Epithelial cell of esophagus (primary cell): Measurements from ENCODE around the gene B9D1.

Experiments used
- DNase-seq: peaks from one replicate; pipeline ENCODE4 v3.0.0; 2010; ENCODE audit warnings: low read depth
- H3K4me3 ChIP-seq: 2 replicates; pipeline ENCODE4 v1.5.1; 2011; ENCODE audit warnings: mild to moderate bottlenecking, low read length, control low read depth
- TF ChIP-seq, protein P1 (sequence below): IDR thresholded peaks from 2 replicates; pipeline ENCODE4 v1.5.1; 2011; ENCODE audit warnings: low read depth, mild to moderate bottlenecking, low read length, control low read depth, inconsistent platforms; ENCODE audit not compliant: insufficient read depth; ENCODE audit errors: missing control alignments

The B9D1 gene

GRCh38 chr17:19298569-19299213, 63.8 kb downstream of the B9D1 start:
- H3K4me3 ChIP-seq = no peak overlapping the region

DNA sequence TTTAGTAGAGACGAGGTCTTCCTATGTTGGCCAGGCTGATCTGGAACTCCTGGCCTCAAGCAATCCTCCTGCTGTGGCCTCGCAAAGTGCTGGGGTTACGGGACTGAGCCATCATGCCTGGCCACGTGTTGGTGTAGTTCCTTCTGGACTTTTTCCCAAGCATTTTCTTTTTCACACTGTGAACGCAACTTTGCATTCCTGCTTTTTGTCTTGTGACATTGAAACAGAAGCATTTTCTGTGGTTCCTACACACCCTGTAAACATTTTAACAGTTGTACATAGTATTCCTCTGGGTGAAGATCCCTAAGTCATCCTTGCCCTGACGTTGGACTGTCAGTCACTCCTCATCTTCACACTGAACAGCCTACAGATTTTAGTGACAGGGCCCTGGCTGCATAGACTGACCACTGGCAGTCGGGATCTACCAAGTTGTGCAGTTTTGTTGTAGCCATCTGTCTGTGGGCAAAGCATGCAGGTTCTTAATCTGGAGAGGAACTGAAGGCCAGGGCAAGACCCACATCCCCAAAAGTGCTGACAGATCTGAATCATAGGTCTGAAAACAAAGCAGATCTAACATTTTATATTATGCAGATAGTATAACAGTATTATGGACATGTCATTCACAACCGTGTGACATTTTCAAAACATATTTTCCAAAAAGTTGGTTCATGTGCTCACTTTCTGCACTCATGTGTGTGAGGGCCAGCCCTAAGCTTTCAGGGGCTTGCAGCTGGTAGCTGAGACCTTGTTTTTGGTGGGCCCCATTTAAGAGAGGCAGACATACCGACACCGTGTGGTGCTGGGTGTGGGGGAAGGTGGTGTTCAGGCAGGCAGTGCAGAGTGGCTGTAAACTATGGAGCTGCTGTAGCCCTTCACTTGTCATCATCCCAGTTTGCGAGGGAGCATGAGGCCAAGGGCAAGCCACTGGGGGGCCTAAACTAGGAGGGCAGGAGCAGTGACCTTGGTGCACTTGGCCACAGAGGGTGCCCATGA, 65.4 kb downstream of the B9D1 start:
- H3K4me3 ChIP-seq = no peak overlapping the region
- DNase-seq = no peak
- TF ChIP-seq, protein P1, sequence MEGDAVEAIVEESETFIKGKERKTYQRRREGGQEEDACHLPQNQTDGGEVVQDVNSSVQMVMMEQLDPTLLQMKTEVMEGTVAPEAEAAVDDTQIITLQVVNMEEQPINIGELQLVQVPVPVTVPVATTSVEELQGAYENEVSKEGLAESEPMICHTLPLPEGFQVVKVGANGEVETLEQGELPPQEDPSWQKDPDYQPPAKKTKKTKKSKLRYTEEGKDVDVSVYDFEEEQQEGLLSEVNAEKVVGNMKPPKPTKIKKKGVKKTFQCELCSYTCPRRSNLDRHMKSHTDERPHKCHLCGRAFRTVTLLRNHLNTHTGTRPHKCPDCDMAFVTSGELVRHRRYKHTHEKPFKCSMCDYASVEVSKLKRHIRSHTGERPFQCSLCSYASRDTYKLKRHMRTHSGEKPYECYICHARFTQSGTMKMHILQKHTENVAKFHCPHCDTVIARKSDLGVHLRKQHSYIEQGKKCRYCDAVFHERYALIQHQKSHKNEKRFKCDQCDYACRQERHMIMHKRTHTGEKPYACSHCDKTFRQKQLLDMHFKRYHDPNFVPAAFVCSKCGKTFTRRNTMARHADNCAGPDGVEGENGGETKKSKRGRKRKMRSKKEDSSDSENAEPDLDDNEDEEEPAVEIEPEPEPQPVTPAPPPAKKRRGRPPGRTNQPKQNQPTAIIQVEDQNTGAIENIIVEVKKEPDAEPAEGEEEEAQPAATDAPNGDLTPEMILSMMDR = no peak

More at GRCh38 chr17:19298569-19299213, 63.8 kb downstream of the B9D1 start:
- TF ChIP-seq, protein P1 = no peak
- no peak for DNase-seq

- TF ChIP-seq, protein P1 = no peak
- H3K4me3 ChIP-seq = no peak overlapping the region
- DNase-seq = no peak
Observed at GRCh38 chr17:19295473-19296135, 66.9 kb downstream of the B9D1 start.

DNA sequence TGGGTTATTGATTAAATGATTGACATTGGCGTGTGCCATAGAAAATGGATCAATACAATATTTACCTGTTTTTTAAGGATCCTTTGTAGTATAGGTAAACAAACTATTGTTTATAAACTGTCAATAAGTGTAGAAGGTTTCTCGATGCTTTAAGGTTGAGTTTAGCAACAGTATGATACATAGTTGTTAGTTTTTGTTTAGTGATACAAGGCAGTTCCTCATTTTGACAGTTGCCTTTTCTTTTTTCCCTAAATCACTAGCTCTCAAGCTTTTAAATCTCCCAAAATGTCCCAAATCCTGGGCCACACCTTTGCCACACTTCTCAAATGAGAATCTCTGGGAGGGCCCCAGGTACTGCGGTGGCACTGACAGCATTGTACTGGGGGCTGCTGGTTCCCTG, 68.1 kb downstream of the B9D1 start:
- DNase-seq = no peak
- TF ChIP-seq, protein P1 = no peak
- H3K4me3 ChIP-seq = no peak overlapping the region
